Measurements from ENCODE around the gene CDH13. TPM values are rescaled to one million over a fixed set of nuclear protein-coding genes. Genes with fewer than 3 reads are reported as not detected.

CDH13 gene
- total RNA-seq, 4 donors from 2014 or later: 2.0 to 6.6 (median 4.1) TPM; not detected in 1

- no peaks in the 10 kb centered on the region for H3K27me3 ChIP-seq
- no peak overlapping the region for H3K4me3 ChIP-seq
- TF ChIP-seq CTCF (IDR thresholded peaks at IDR 0.05) (no peak), POLR2A (IDR thresholded peaks at IDR 0.05) (no peak)
- H3K36me3 ChIP-seq: no peaks in the 10 kb centered on the region
- no peaks in the 10 kb centered on the region for H3K9me3 ChIP-seq
- DNase-seq: no peak
- H3K4me1 ChIP-seq: peaks cover 0 to 17% (median 0%) of the 10 kb centered on the region in 4 donors
- H3K27ac ChIP-seq: no peak overlapping the region
These were observed 132.1 kb downstream of the CDH13 start for GRCh38 chr16:82758904-82759303.

- no peak for TF ChIP-seq CTCF (IDR thresholded peaks at IDR 0.05)
- TF ChIP-seq POLR2A (IDR thresholded peaks at IDR 0.05): no peak
- Histone ChIP-seq H3K27me3 (no peaks in the 10 kb centered on the region), H3K4me1 (peaks cover 0 to 17% (median 0%) of the 10 kb centered on the region in 4 donors), H3K4me3 (no peak overlapping the region), H3K36me3 (no peaks in the 10 kb centered on the region), H3K9me3 (no peaks in the 10 kb centered on the region), H3K27ac (no peak overlapping the region)
- peak in 1 of 3 donors; percentile 58 for DNase-seq
These were observed 134.5 kb downstream of the CDH13 start for GRCh38 chr16:82761236-82761635.

- Histone ChIP-seq H3K27me3 (no peaks in the 10 kb centered on the region), H3K36me3 (no peaks in the 10 kb centered on the region), H3K4me3 (no peak overlapping the region), H3K27ac (no peak overlapping the region), H3K9me3 (no peaks in the 10 kb centered on the region), H3K4me1 (peaks cover 0 to 17% (median 0%) of the 10 kb centered on the region in 4 donors)
- TF ChIP-seq POLR2A (IDR thresholded peaks at IDR 0.05) (no peak), CTCF (IDR thresholded peaks at IDR 0.05) (no peak)
- no peak for DNase-seq
These were observed 135.1 kb downstream of the CDH13 start for GRCh38 chr16:82761858-82762257.

GRCh38 chr16:82763371-82763770 is 136.6 kb downstream of the CDH13 start:
- no peak for DNase-seq
- H3K36me3 ChIP-seq: no peaks in the 10 kb centered on the region
- TF ChIP-seq CTCF (IDR thresholded peaks at IDR 0.05) (no peak), POLR2A (IDR thresholded peaks at IDR 0.05) (no peak)
- peaks cover 0 to 17% (median 0%) of the 10 kb centered on the region in 4 donors for H3K4me1 ChIP-seq
- H3K9me3 ChIP-seq: no peaks in the 10 kb centered on the region
- no peak overlapping the region for H3K4me3 ChIP-seq
- H3K27me3 ChIP-seq: no peaks in the 10 kb centered on the region
- H3K27ac ChIP-seq: no peak overlapping the region

- H3K27ac ChIP-seq: no peak overlapping the region
- H3K27me3 ChIP-seq: no peaks in the 10 kb centered on the region
- H3K4me1 ChIP-seq: peaks cover 0 to 5% (median 0%) of the 10 kb centered on the region in 4 donors
- TF ChIP-seq POLR2A (IDR thresholded peaks at IDR 0.05) (no peak), CTCF (IDR thresholded peaks at IDR 0.05) (no peak)
- DNase-seq: no peak
- H3K9me3 ChIP-seq: no peaks in the 10 kb centered on the region
- H3K4me3 ChIP-seq: no peak overlapping the region
- no peaks in the 10 kb centered on the region for H3K36me3 ChIP-seq
These were observed 140.4 kb downstream of the CDH13 start for GRCh38 chr16:82767198-82767597.

GRCh38 chr16:82767808-82768207 is 141.0 kb downstream of the CDH13 start:
- TF ChIP-seq POLR2A (IDR thresholded peaks at IDR 0.05): no peak
- Histone ChIP-seq H3K4me1 (peaks cover 0 to 2% (median 0%) of the 10 kb centered on the region in 4 donors), H3K27me3 (no peaks in the 10 kb centered on the region), H3K9me3 (no peaks in the 10 kb centered on the region), H3K4me3 (no peak overlapping the region), H3K27ac (no peak overlapping the region), H3K36me3 (no peaks in the 10 kb centered on the region)
- no peak for DNase-seq

All from Peyer's patch (tissue), 4 donors.